ENCODE results near the gene RPS21.
"Not testable (repeated sequence)": the region's sequence is repeated elsewhere in the genome, so short reads cannot be mapped to it uniquely, and the experiment has no call there.

RPS21 gene

GRCh38 chr20:62371588-62372041 lies 15.3 kb upstream of the RPS21 start:
- no peaks in the 10 kb centered on the region for H3K4me1 ChIP-seq (ENCODE audit: insufficient read depth, low read length, poor library complexity, severe bottlenecking)
- H3K27me3 ChIP-seq (ENCODE audit: insufficient read depth, low read length, poor library complexity, severe bottlenecking): no peaks in the 10 kb centered on the region
- H2AFZ ChIP-seq (ENCODE audit: low read length): no peak overlapping the region
- no peaks in the 10 kb centered on the region for H4K20me1 ChIP-seq (ENCODE audit: insufficient read depth, low read length, poor library complexity, severe bottlenecking)
- TF ChIP-seq EZH2phosphoT487 (IDR thresholded peaks at IDR 0.05; ENCODE audit: borderline replicate concordance): no peak
- TF ChIP-seq, protein P1, sequence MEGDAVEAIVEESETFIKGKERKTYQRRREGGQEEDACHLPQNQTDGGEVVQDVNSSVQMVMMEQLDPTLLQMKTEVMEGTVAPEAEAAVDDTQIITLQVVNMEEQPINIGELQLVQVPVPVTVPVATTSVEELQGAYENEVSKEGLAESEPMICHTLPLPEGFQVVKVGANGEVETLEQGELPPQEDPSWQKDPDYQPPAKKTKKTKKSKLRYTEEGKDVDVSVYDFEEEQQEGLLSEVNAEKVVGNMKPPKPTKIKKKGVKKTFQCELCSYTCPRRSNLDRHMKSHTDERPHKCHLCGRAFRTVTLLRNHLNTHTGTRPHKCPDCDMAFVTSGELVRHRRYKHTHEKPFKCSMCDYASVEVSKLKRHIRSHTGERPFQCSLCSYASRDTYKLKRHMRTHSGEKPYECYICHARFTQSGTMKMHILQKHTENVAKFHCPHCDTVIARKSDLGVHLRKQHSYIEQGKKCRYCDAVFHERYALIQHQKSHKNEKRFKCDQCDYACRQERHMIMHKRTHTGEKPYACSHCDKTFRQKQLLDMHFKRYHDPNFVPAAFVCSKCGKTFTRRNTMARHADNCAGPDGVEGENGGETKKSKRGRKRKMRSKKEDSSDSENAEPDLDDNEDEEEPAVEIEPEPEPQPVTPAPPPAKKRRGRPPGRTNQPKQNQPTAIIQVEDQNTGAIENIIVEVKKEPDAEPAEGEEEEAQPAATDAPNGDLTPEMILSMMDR (conservative IDR thresholded peaks at IDR 0.05; ENCODE audit: low read length): no peak
- H3K9me3 ChIP-seq (ENCODE audit: insufficient read depth, low read depth, low read length): no peaks in the 10 kb centered on the region
- no peaks in the 10 kb centered on the region for H3F3A ChIP-seq (ENCODE audit: low read depth)
- H3K4me2 ChIP-seq (ENCODE audit: low read depth, low read length, poor library complexity, severe bottlenecking): no peak overlapping the region
- no peaks in the 10 kb centered on the region for H3K9me2 ChIP-seq (replicated peaks; ENCODE audit: low read depth, low read length)
- H3K36me3 ChIP-seq (ENCODE audit: insufficient read depth, low read length): no peaks in the 10 kb centered on the region
- H3K9ac ChIP-seq (ENCODE audit: low read depth, low read length, poor library complexity, severe bottlenecking): no peak overlapping the region
- H3K79me2 ChIP-seq (ENCODE audit: insufficient read depth, low read length): no peaks in the 10 kb centered on the region
- no peak overlapping the region for H3K4me3 ChIP-seq (ENCODE audit: low read length, poor library complexity, severe bottlenecking)

DNA sequence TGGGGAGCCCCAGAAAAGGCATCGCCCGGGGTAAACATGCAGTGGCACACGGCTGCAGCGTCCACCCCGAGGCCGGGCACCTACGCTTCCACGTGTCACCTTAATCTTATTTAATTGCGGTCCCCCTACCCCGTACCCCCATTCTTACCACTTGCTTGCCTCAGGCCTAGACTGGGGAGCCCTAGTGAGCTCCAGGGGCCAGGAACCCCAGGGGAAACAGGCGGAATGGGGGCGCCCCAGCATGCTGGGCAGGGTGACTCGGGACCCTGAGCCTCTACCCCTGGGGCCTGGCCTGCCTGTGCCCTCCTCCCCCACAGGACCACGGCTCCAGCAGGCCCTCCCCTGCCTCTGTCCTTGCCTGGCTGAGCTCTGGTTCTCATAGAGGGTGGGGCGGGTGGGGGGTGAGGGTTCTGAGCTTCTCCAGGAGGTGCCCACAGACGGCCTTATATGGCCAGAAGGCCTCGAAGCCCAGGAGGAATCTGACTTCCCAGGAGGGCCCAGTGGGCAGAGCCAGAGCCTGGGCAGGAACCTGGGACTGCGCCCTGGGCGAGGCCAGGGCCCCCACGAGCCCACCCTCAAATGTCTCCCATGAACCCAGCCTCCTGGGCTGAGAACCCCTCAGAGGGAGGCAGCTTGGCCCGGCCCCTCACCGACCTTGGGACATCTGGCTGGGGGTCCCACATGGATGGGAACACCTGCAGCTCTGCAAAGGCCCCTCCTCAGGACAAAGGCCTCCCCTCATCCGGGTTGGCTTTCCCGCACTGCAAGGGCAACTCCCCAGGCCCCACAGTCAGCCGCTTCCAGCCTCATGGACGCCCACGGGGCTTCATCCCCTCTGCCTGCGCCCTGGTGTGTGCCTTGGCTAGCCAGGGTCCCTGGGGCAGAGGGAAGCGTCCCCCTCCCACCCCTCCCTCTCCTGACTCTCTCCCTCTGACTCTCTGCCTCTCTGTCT lies 14.6 kb upstream of the RPS21 start:
- no peaks in the 10 kb centered on the region for H3K4me1 ChIP-seq (ENCODE audit: insufficient read depth, low read length, poor library complexity, severe bottlenecking)
- no peaks in the 10 kb centered on the region for H3K9me3 ChIP-seq (ENCODE audit: insufficient read depth, low read depth, low read length)
- H3K4me2 ChIP-seq (ENCODE audit: low read depth, low read length, poor library complexity, severe bottlenecking): no peak overlapping the region

DNA sequence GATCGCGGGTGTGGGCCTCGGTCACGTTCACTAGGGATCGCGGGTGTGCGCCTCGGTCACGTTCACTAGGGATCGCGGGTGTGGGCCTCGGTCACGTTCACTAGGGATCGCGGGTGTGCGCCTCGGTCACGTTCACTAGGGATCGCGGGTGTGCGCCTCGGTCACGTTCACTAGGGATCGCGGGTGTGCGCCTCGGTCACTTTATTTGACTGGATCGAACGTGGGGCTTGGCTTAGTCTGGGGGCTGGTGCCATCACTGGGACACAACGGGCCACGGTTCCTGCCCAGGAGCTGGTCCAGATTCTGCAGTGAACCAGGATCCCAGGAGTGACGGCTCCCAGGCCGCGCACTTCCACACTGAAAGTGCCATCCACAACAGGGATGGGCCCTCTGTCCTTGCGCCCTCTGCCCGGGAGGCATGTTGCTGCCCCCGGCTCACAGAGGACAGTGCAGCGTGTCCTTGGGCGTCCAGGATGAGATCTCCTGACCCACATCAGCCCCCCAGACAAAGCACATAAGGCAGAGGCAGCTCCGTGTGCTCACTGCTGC lies 13.2 kb upstream of the RPS21 start:
- not testable (repeated sequence) for H3K79me2 ChIP-seq (ENCODE audit: insufficient read depth, low read length); H3K4me1 ChIP-seq (ENCODE audit: insufficient read depth, low read length, poor library complexity, severe bottlenecking)

More for the DNA sequence above, 14.6 kb upstream of the RPS21 start:
- no peaks in the 10 kb centered on the region for H3F3A ChIP-seq (ENCODE audit: low read depth)
- H3K4me3 ChIP-seq (ENCODE audit: low read length, poor library complexity, severe bottlenecking): no peak overlapping the region
- H3K27me3 ChIP-seq (ENCODE audit: insufficient read depth, low read length, poor library complexity, severe bottlenecking): no peaks in the 10 kb centered on the region
- H2AFZ ChIP-seq (ENCODE audit: low read length): no peak overlapping the region
- H3K9me2 ChIP-seq (replicated peaks; ENCODE audit: low read depth, low read length): no peaks in the 10 kb centered on the region
- H4K20me1 ChIP-seq (ENCODE audit: insufficient read depth, low read length, poor library complexity, severe bottlenecking): no peaks in the 10 kb centered on the region
- TF ChIP-seq EZH2phosphoT487 (IDR thresholded peaks at IDR 0.05; ENCODE audit: borderline replicate concordance): no peak
- TF ChIP-seq, protein P1 (conservative IDR thresholded peaks at IDR 0.05; ENCODE audit: low read length): no peak
- H3K36me3 ChIP-seq (ENCODE audit: insufficient read depth, low read length): no peaks in the 10 kb centered on the region
- no peak overlapping the region for H3K9ac ChIP-seq (ENCODE audit: low read depth, low read length, poor library complexity, severe bottlenecking)
- no peaks in the 10 kb centered on the region for H3K79me2 ChIP-seq (ENCODE audit: insufficient read depth, low read length)

More for the DNA sequence above, 13.2 kb upstream of the RPS21 start:
- not testable (repeated sequence) for H2AFZ ChIP-seq (ENCODE audit: low read length); H3K27me3 ChIP-seq (ENCODE audit: insufficient read depth, low read length, poor library complexity, severe bottlenecking); H3K9me2 ChIP-seq (replicated peaks; ENCODE audit: low read depth, low read length); H3F3A ChIP-seq (ENCODE audit: low read depth); H3K36me3 ChIP-seq (ENCODE audit: insufficient read depth, low read length); H4K20me1 ChIP-seq (ENCODE audit: insufficient read depth, low read length, poor library complexity, severe bottlenecking); H3K9ac ChIP-seq (ENCODE audit: low read depth, low read length, poor library complexity, severe bottlenecking); H3K9me3 ChIP-seq (ENCODE audit: insufficient read depth, low read depth, low read length); H3K4me2 ChIP-seq (ENCODE audit: low read depth, low read length, poor library complexity, severe bottlenecking); H3K4me3 ChIP-seq (ENCODE audit: low read length, poor library complexity, severe bottlenecking)

Measured in Loucy (cell line).